ENCODE measurements around the gene SPRTN.
"Not testable (repeated sequence)": the region's sequence is repeated elsewhere in the genome, so short reads cannot be mapped to it uniquely, and the experiment has no call there.

Gene SPRTN

GRCh38 chr1:231326248-231326647 is 11.8 kb upstream of the SPRTN start:
- no peak for DNase-seq
- no peaks in the 10 kb centered on the region for H3K27me3 Mint-ChIP-seq
- no peak overlapping the region for H3K27ac Mint-ChIP-seq
- no peak overlapping the region for H3K4me3 Mint-ChIP-seq
- no peaks in the 10 kb centered on the region for H3K9me3 Mint-ChIP-seq
- peaks cover 4% of the 10 kb centered on the region for H3K36me3 Mint-ChIP-seq (ENCODE audit: low read depth)
- H3K4me1 Mint-ChIP-seq (ENCODE audit: low read depth) = peaks cover 3% of the 10 kb centered on the region

DNA sequence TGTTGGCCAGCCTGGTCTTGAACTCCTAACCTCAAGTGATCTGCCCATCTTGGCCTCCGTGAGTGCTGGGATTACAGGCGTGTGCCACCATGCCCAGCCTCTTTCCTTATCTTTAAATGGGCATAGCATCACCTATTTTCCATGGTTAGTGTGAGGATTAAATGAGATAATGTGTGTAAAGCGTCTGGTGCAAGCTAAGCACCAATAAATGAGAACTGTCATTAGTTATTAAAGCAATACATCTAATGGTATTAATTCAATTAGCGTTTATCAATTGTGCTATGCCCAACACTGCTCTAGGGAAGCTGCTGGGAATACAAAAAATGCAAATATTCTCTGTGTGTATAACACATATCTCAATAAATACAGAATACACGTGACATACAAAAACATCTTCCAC is 10.5 kb upstream of the SPRTN start:
- Mint-ChIP-seq H3K9me3 (no peaks in the 10 kb centered on the region), H3K27ac (no peak overlapping the region), H3K4me3 (no peak overlapping the region), H3K27me3 (no peaks in the 10 kb centered on the region), H3K4me1 (ENCODE audit: low read depth) (peaks cover 10% of the 10 kb centered on the region), H3K36me3 (ENCODE audit: low read depth) (peaks cover 17% of the 10 kb centered on the region)
- DNase-seq = no peak

DNA sequence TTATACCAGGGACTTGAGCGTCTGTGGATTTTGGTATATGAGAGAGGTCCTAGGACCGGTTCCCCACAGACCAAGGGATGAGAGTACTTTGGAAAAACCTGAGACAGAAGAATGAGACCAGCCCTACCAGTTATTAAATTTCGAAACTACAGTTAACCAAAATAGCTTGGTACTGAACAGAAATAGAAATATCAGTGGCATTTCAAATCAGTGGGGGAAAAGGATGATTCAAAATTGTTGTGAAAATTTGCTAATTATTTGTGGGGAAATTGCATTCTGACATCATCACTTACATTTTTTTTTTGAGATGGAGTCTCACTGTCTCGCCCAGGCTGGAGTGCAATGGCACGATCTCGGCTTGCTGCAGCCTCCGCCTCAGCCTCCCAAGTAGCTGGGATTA is 8.6 kb upstream of the SPRTN start:
- H3K27me3 Mint-ChIP-seq = no peaks in the 10 kb centered on the region
- peaks cover 28% of the 10 kb centered on the region for H3K4me1 Mint-ChIP-seq (ENCODE audit: low read depth)
- no peaks in the 10 kb centered on the region for H3K9me3 Mint-ChIP-seq
- no peak overlapping the region for H3K27ac Mint-ChIP-seq
- no peak overlapping the region for H3K4me3 Mint-ChIP-seq
- no peak for DNase-seq
- peaks cover 35% of the 10 kb centered on the region for H3K36me3 Mint-ChIP-seq (ENCODE audit: low read depth)

DNA sequence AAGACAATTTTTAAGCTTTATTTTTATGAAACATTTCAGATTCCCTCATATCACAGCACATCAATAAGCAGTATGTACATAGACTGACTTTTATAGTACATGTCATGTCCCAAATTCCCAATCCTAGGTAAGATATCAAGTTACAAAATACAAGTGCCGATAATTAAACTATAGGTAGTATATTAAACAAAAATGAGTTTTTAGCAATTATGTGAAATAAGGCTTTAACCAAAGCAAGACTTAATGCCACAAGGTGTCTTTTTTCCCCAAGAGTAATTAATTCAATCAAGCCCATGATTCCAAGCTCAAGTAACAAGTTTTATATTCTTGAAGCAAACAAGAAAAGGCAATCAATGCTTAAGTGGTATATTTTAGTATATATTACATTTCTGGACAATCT is 5.3 kb upstream of the SPRTN start:
- Mint-ChIP-seq H3K36me3 (ENCODE audit: low read depth) (peaks cover 66% of the 10 kb centered on the region), H3K27me3 (peaks cover 2% of the 10 kb centered on the region), H3K4me1 (ENCODE audit: low read depth) (peaks cover 52% of the 10 kb centered on the region), H3K9me3 (no peaks in the 10 kb centered on the region), H3K27ac (no peak overlapping the region), H3K4me3 (peak overlapping the region; percentile 100)
- no peak for DNase-seq

DNA sequence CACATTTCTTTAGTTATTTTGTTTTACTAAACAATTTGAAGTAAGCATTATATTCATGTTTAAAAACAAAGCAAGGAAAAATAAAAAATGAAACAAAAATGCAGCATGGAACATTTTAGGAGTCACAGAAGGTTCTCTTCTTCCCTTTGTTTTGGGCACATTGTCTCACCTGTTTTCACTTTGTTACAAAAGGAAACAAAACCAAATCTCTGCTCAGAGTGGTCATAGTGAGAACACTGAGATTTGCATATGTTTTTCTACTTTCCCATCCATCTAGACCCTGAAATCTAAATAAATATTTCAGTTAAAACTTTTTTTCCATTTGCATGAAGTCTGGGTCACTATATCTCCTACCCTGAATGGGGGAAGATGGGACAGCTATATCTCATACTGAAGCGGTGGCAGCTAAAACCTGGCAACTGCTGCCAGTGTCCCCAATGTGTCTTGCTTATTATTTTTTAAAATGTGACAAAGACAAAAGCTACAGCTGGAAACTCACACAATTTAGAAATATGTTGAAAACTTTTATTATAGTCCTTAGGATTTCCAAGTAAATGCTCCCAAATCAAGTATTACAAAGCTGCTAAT is 3.9 kb upstream of the SPRTN start:
- peaks cover 57% of the 10 kb centered on the region for H3K4me1 Mint-ChIP-seq (ENCODE audit: low read depth)
- H3K27ac Mint-ChIP-seq = no peak overlapping the region
- H3K9me3 Mint-ChIP-seq = no peaks in the 10 kb centered on the region
- H3K36me3 Mint-ChIP-seq (ENCODE audit: low read depth) = peaks cover 80% of the 10 kb centered on the region
- peaks cover 2% of the 10 kb centered on the region for H3K27me3 Mint-ChIP-seq
- peak overlapping the region; percentile 100 for H3K4me3 Mint-ChIP-seq
- DNase-seq = no peak

DNA sequence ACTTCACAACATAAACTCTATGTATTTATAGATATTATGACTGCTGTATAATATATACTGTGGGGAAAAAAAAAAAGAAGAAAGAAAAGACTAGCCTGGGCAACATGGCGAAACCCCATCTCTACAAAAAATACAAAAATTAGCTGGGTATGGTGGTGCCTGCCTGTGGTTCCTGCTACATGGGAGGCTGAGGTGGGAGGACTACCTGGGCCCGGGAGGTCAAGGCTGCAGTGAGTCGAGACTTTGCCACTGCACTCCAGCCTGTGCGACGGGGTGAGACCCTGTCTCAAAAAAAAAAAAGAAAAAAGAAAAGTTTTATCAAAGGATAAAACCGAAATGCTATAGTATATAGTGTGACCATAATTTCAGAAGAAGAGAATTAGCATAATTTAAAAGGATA is 3.1 kb upstream of the SPRTN start:
- DNase-seq = no peak
- peaks cover 61% of the 10 kb centered on the region for H3K4me1 Mint-ChIP-seq (ENCODE audit: low read depth)
- H3K27ac Mint-ChIP-seq = no peak overlapping the region
- peaks cover 86% of the 10 kb centered on the region for H3K36me3 Mint-ChIP-seq (ENCODE audit: low read depth)
- H3K9me3 Mint-ChIP-seq = no peaks in the 10 kb centered on the region
- H3K4me3 Mint-ChIP-seq = peak overlapping the region; percentile 100
- peaks cover 2% of the 10 kb centered on the region for H3K27me3 Mint-ChIP-seq

GRCh38 chr1:231335663-231336602 is 2.2 kb upstream of the SPRTN start:
- peaks cover 90% of the 10 kb centered on the region for H3K36me3 Mint-ChIP-seq (ENCODE audit: low read depth)
- peaks cover 2% of the 10 kb centered on the region for H3K27me3 Mint-ChIP-seq
- H3K4me1 Mint-ChIP-seq (ENCODE audit: low read depth) = peaks cover 68% of the 10 kb centered on the region
- DNase-seq = no peak
- H3K4me3 Mint-ChIP-seq = peak overlapping the region; percentile 100
- peak overlapping the region; percentile 89 for H3K27ac Mint-ChIP-seq
- no peaks in the 10 kb centered on the region for H3K9me3 Mint-ChIP-seq

DNA sequence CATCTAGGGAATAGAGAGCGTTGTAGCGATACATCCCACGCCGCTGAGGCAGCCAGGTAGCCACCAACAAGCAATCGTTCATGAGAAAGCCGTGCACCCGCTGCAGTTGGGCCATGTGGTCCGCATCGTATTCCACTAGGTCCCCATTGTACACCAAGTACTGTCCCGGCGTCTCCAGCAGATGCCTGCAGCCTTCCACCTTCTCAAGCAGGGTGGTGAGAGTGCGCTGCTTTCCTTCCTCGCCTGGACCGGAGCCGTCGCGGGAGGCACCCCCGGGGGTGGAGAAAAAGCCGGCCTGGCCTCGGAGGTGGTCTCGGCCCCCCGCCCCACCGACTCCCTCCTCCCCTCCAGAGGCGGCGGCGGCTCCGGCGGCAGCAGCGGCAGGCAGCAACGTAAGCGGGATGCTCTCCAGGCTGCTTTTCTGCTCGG is 1.0 kb upstream of the SPRTN start:
- Mint-ChIP-seq H3K9me3 (no peaks in the 10 kb centered on the region), H3K4me3 (peak overlapping the region; percentile 100), H3K27me3 (peaks cover 2% of the 10 kb centered on the region), H3K27ac (peak overlapping the region; percentile 99), H3K36me3 (ENCODE audit: low read depth) (peaks cover 91% of the 10 kb centered on the region), H3K4me1 (ENCODE audit: low read depth) (peaks cover 66% of the 10 kb centered on the region)
- DNase-seq = no peak

- Mint-ChIP-seq H3K27me3 (peaks cover 2% of the 10 kb centered on the region), H3K4me1 (ENCODE audit: low read depth) (peaks cover 65% of the 10 kb centered on the region), H3K9me3 (no peaks in the 10 kb centered on the region), H3K36me3 (ENCODE audit: low read depth) (peaks cover 89% of the 10 kb centered on the region), H3K4me3 (peak within 1 kb of the TSS; percentile 100), H3K27ac (peak within 1 kb of the TSS; percentile 99)
- DNase-seq = peak; percentile 99
Measured at GRCh38 chr1:231337472-231338269, 422 bp upstream of the SPRTN start, which contains the start of gene EXOC8. TSS of gene EXOC8 (minus strand) at chr1:231337852. CDS start at chr1:231337745, 107 bp downstream.

GRCh38 chr1:231340328-231341013 is 2.4 kb downstream of the SPRTN start:
- H3K9me3 Mint-ChIP-seq = no peaks in the 10 kb centered on the region
- peaks cover 48% of the 10 kb centered on the region for H3K4me1 Mint-ChIP-seq (ENCODE audit: low read depth)
- DNase-seq = no peak
- peak overlapping the region; percentile 12 for H3K27ac Mint-ChIP-seq
- H3K27me3 Mint-ChIP-seq = peaks cover 2% of the 10 kb centered on the region
- no peak overlapping the region for H3K4me3 Mint-ChIP-seq
- peaks cover 84% of the 10 kb centered on the region for H3K36me3 Mint-ChIP-seq (ENCODE audit: low read depth)

- no peak for DNase-seq
- peaks cover 8% of the 10 kb centered on the region for H3K4me1 Mint-ChIP-seq (ENCODE audit: low read depth)
- H3K27me3 Mint-ChIP-seq = no peaks in the 10 kb centered on the region
- no peak overlapping the region for H3K4me3 Mint-ChIP-seq
- no peaks in the 10 kb centered on the region for H3K9me3 Mint-ChIP-seq
- peaks cover 86% of the 10 kb centered on the region for H3K36me3 Mint-ChIP-seq (ENCODE audit: low read depth)
- H3K27ac Mint-ChIP-seq = no peak overlapping the region
Measured at GRCh38 chr1:231347961-231348360, 9.9 kb downstream of the SPRTN start.

DNA sequence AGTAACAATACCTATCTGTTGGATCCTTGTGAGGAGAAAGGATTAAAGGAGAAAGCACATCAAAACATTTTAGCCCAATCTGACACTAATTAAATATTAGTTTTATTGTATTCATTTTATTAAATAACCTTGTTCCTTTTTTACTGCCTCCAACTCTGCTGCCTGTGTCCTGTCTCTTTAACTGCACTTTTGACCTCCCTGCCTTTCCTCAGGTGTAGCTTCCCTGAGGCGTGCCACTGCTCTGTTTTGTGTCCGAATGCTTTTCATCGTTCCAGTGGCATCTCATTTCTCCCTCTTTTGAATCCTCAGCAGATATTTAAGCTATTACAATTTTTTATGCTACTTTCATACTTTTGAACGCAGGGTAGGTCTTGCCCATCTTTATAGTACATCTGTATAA is 10.3 kb downstream of the SPRTN start:
- peaks cover 88% of the 10 kb centered on the region for H3K36me3 Mint-ChIP-seq (ENCODE audit: low read depth)
- no peak overlapping the region for H3K27ac Mint-ChIP-seq

GRCh38 chr1:231348856-231349255 is 10.8 kb downstream of the SPRTN start:
- not testable (repeated sequence) for H3K9me3 Mint-ChIP-seq; DNase-seq; H3K27ac Mint-ChIP-seq; H3K4me1 Mint-ChIP-seq (ENCODE audit: low read depth); H3K4me3 Mint-ChIP-seq; H3K27me3 Mint-ChIP-seq
- peaks cover 85% of the 10 kb centered on the region for H3K36me3 Mint-ChIP-seq (ENCODE audit: low read depth)

More for the DNA sequence above, 10.3 kb downstream of the SPRTN start:
- no peaks in the 10 kb centered on the region for H3K27me3 Mint-ChIP-seq
- no peaks in the 10 kb centered on the region for H3K9me3 Mint-ChIP-seq
- H3K4me3 Mint-ChIP-seq = no peak overlapping the region
- no peak for DNase-seq
- peaks cover 5% of the 10 kb centered on the region for H3K4me1 Mint-ChIP-seq (ENCODE audit: low read depth)

GRCh38 chr1:231351816-231352215 is 13.7 kb downstream of the SPRTN start:
- Mint-ChIP-seq H3K27ac (no peak overlapping the region), H3K36me3 (ENCODE audit: low read depth) (peaks cover 70% of the 10 kb centered on the region), H3K9me3 (no peaks in the 10 kb centered on the region), H3K4me3 (no peak overlapping the region), H3K27me3 (no peaks in the 10 kb centered on the region), H3K4me1 (ENCODE audit: low read depth) (no peaks in the 10 kb centered on the region)
- DNase-seq = no peak
